Measurements from ENCODE around the gene GUCY1A2.

The GUCY1A2 gene

GRCh38 chr11:106727256-106727655 lies 291.0 kb downstream of the GUCY1A2 start:
- DNase-seq = no peak

- DNase-seq = no peak
Measured at GRCh38 chr11:106724293-106724892, 293.9 kb downstream of the GUCY1A2 start.

- no peak for DNase-seq
Measured at GRCh38 chr11:106723071-106723470, 295.2 kb downstream of the GUCY1A2 start.

GRCh38 chr11:106717222-106717621 lies 301.1 kb downstream of the GUCY1A2 start:
- DNase-seq = no peak

GRCh38 chr11:106714199-106714598 lies 304.1 kb downstream of the GUCY1A2 start:
- DNase-seq = no peak

- DNase-seq = no peak
Measured at GRCh38 chr11:106708348-106708747, 309.9 kb downstream of the GUCY1A2 start.

- no peak for DNase-seq
Measured at GRCh38 chr11:106706355-106706754, 311.9 kb downstream of the GUCY1A2 start.

- DNase-seq = no peak
Measured at GRCh38 chr11:106702805-106703204, 315.5 kb downstream of the GUCY1A2 start.

GRCh38 chr11:106697058-106697457 lies 321.2 kb downstream of the GUCY1A2 start:
- DNase-seq = no peak

GRCh38 chr11:106695506-106695905 lies 322.8 kb downstream of the GUCY1A2 start:
- DNase-seq = no peak

GRCh38 chr11:106694501-106694900 lies 323.8 kb downstream of the GUCY1A2 start:
- DNase-seq = no peak

- DNase-seq = no peak
Measured at GRCh38 chr11:106691807-106692365, 326.4 kb downstream of the GUCY1A2 start.

GRCh38 chr11:106690923-106691322 lies 327.4 kb downstream of the GUCY1A2 start:
- no peak for DNase-seq

- no peak for DNase-seq
Measured at GRCh38 chr11:106684944-106685343, 333.3 kb downstream of the GUCY1A2 start.

- no peak for DNase-seq
Measured at GRCh38 chr11:106683435-106683834, 334.8 kb downstream of the GUCY1A2 start.

- DNase-seq = no peak
Measured at GRCh38 chr11:106681435-106681834, 336.8 kb downstream of the GUCY1A2 start.

GRCh38 chr11:106679581-106679980 lies 338.7 kb downstream of the GUCY1A2 start:
- no peak for DNase-seq

- DNase-seq = no peak
Measured at GRCh38 chr11:106679181-106679580, 339.1 kb downstream of the GUCY1A2 start.

GRCh38 chr11:106670069-106670468 lies 348.2 kb downstream of the GUCY1A2 start:
- no peak for DNase-seq

GRCh38 chr11:106668147-106668546 lies 350.1 kb downstream of the GUCY1A2 start:
- DNase-seq = no peak

GRCh38 chr11:106656646-106657045 lies 361.6 kb downstream of the GUCY1A2 start:
- DNase-seq = no peak

- no peak for DNase-seq
Measured at GRCh38 chr11:106644824-106645223, 373.5 kb downstream of the GUCY1A2 start.

- no peak for DNase-seq
Measured at GRCh38 chr11:106642331-106642730, 375.9 kb downstream of the GUCY1A2 start.

- no peak for DNase-seq
Measured at GRCh38 chr11:106632283-106632682, 386.0 kb downstream of the GUCY1A2 start.

- DNase-seq = no peak
Measured at GRCh38 chr11:106627694-106628093, 390.6 kb downstream of the GUCY1A2 start.
